Limb (tissue), 2 donors: ENCODE measurements around the gene ZFYVE9.

Source experiments
- DNase-seq, 2 donors: peaks; one replicate each; pipeline ENCODE4 v3.0.0-alpha.2; 2016; ENCODE audit errors: extremely low spot score in 2 of 2

The ZFYVE9 gene

GRCh38 chr1:52243221-52243987, 101.5 kb downstream of the ZFYVE9 start:
- DNase-seq, result no peak

- no peak for DNase-seq
Measured at GRCh38 chr1:52249831-52250230, 107.9 kb downstream of the ZFYVE9 start.

- no peak for DNase-seq
Measured at GRCh38 chr1:52253421-52253820, 111.5 kb downstream of the ZFYVE9 start.

- no peak for DNase-seq
Measured at GRCh38 chr1:52259886-52260285, 118.0 kb downstream of the ZFYVE9 start.

GRCh38 chr1:52263153-52263910, 121.4 kb downstream of the ZFYVE9 start:
- no peak for DNase-seq

- no peak for DNase-seq
Measured at GRCh38 chr1:52264530-52265115, 122.7 kb downstream of the ZFYVE9 start.

GRCh38 chr1:52266507-52266906, 124.6 kb downstream of the ZFYVE9 start:
- DNase-seq, result no peak

GRCh38 chr1:52268372-52268771, 126.5 kb downstream of the ZFYVE9 start:
- no peak for DNase-seq

- no peak for DNase-seq
Measured at GRCh38 chr1:52281518-52281917, 139.6 kb downstream of the ZFYVE9 start.

- no peak for DNase-seq
Measured at GRCh38 chr1:52288286-52288685, 146.4 kb downstream of the ZFYVE9 start.

- DNase-seq, result no peak
Measured at GRCh38 chr1:52294580-52294979, 152.7 kb downstream of the ZFYVE9 start.

GRCh38 chr1:52296345-52296744, 154.5 kb downstream of the ZFYVE9 start:
- peak in 1 of 2 donors; percentile 36 for DNase-seq

- DNase-seq, result no peak
Measured at GRCh38 chr1:52305417-52306226, 163.7 kb downstream of the ZFYVE9 start.

- DNase-seq, result no peak
Measured at GRCh38 chr1:52306227-52307006, 164.5 kb downstream of the ZFYVE9 start.

GRCh38 chr1:52321061-52321460, 179.2 kb downstream of the ZFYVE9 start:
- DNase-seq, result no peak

GRCh38 chr1:52323731-52324130, 181.8 kb downstream of the ZFYVE9 start:
- no peak for DNase-seq

GRCh38 chr1:52325786-52326185, 183.9 kb downstream of the ZFYVE9 start:
- DNase-seq, result no peak

- no peak for DNase-seq
Measured at GRCh38 chr1:52328615-52329014, 186.7 kb downstream of the ZFYVE9 start.

GRCh38 chr1:52332411-52332810, 190.5 kb downstream of the ZFYVE9 start:
- DNase-seq, result no peak

GRCh38 chr1:52334906-52335528, 193.1 kb downstream of the ZFYVE9 start:
- DNase-seq, result no peak
